Ascending aorta (tissue), 2 donors: Measurements from ENCODE around the gene ADGRG1. TPM values are rescaled to one million over a fixed set of nuclear protein-coding genes. Genes with fewer than 3 reads are reported as not detected.

Source experiments
- DNase-seq, 2 donors: peaks; one replicate each; pipeline ENCODE4 v3.0.0-alpha.2; 2019; ENCODE audit warnings: low spot score in 2 of 2
- H3K27ac ChIP-seq, 2 donors: fragments of 200-600 bp; sonication (generic); one replicate each; pipeline ENCODE4 v1.5.1; 2016 to 2017; ENCODE audit warnings: mild to moderate bottlenecking in 1 of 2
- H3K27me3 ChIP-seq: fragments of 200-600 bp; sonication (generic); one replicate; pipeline ENCODE4 v1.5.1; 2017
- H3K36me3 ChIP-seq, 2 donors: fragments of 200-600 bp; sonication (generic); one replicate each; pipeline ENCODE4 v1.5.1; 2016
- H3K4me1 ChIP-seq, 2 donors: fragments of 200-600 bp; sonication (generic); one replicate each; pipeline ENCODE4 v1.5.1; 2016 to 2017; ENCODE audit warnings: mild to moderate bottlenecking in 1 of 2
- H3K4me3 ChIP-seq, 2 donors: fragments of 200-600 bp; sonication (generic); one replicate each; pipeline ENCODE4 v1.5.1; 2016 to 2017; ENCODE audit warnings: mild to moderate bottlenecking in 1 of 2
- H3K9me3 ChIP-seq, 2 donors: fragments of 200-600 bp; sonication (generic); one replicate each; pipeline ENCODE4 v1.5.1; 2016
- intact Hi-C: fragments of 100-400 bp; cut with DNase I; formaldehyde crosslinking; loops from one replicate; pipeline ENCODE4 v1.15.1; 2023
- total RNA-seq: library from RNA; depleted of rRNA; stranded (reverse); fragments of >200 nt; gene quantifications from one replicate; pipeline ENCODE4 v1.1.0, GENCODE V29; 2016
- TF ChIP-seq, protein P1 (sequence below), 3 experiments: fragments of 200-600 bp in 2 of 3; fragments of 450-650 bp in 1 of 3; sonication (generic) in 2 of 3; IDR thresholded peaks; one replicate each; pipeline ENCODE4 v1.5.1; 2016 to 2019; ENCODE audit warnings: antibody characterized with exemption in 3 of 3, mild to moderate bottlenecking in 1 of 3, moderate library complexity in 1 of 3

The ADGRG1 gene
- total RNA-seq, 1 donor from 2014 or later, result 343 TPM

DNA sequence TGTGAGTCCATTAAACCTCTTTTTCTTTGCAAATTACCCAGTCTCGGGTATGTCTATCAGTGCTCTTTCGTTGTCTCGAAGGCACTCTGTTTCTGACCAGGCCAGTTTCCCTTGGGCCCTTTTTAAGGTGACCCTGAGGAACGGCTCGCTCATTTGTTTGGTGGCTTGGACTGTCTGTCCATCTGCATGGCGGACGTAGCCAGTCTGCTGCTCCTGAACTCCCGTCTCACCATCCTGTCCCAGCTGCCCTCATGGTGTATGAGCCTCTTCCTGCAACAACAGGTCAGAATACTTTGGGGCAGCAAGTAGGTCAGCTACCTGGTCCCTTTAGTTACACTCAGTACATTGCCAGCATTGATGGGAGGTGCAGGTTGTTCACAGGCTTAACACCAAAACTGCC, 85.2 kb downstream of the ADGRG1 start:
- intact Hi-C loops, result no loop called here
- TF ChIP-seq, protein P1, sequence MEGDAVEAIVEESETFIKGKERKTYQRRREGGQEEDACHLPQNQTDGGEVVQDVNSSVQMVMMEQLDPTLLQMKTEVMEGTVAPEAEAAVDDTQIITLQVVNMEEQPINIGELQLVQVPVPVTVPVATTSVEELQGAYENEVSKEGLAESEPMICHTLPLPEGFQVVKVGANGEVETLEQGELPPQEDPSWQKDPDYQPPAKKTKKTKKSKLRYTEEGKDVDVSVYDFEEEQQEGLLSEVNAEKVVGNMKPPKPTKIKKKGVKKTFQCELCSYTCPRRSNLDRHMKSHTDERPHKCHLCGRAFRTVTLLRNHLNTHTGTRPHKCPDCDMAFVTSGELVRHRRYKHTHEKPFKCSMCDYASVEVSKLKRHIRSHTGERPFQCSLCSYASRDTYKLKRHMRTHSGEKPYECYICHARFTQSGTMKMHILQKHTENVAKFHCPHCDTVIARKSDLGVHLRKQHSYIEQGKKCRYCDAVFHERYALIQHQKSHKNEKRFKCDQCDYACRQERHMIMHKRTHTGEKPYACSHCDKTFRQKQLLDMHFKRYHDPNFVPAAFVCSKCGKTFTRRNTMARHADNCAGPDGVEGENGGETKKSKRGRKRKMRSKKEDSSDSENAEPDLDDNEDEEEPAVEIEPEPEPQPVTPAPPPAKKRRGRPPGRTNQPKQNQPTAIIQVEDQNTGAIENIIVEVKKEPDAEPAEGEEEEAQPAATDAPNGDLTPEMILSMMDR (IDR thresholded peaks at IDR 0.05), result no peak
- no peaks in the 10 kb centered on the region for H3K4me1 ChIP-seq
- no peaks in the 10 kb centered on the region for H3K27me3 ChIP-seq
- DNase-seq, result peak in 1 of 2 donors; percentile 49
- no peaks in the 10 kb centered on the region for H3K36me3 ChIP-seq
- H3K27ac ChIP-seq, result no peak overlapping the region
- H3K9me3 ChIP-seq, result no peaks in the 10 kb centered on the region
- H3K4me3 ChIP-seq, result no peak overlapping the region

DNA sequence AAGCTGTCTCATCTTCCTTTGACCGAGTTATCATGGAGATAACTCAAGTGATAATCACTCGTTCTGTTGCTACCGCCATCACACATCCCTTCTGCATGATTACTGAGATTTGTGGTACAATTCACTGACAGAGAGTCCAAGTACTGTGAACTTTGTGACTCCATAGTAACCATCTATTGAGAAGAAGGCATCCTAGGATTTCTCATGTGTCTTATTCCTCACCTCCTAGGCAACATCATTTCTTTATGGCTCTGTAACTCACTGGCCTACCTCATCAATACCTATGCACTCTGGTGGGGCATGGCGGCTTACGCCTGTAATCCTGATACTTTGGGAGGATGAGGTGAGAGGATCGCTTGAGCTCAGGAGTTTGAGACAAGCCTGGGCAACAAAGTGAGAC, 85.6 kb downstream of the ADGRG1 start:
- intact Hi-C loops, result no loop called here
- H3K4me1 ChIP-seq, result no peaks in the 10 kb centered on the region
- H3K36me3 ChIP-seq, result no peaks in the 10 kb centered on the region
- no peaks in the 10 kb centered on the region for H3K9me3 ChIP-seq
- TF ChIP-seq, protein P1 (IDR thresholded peaks at IDR 0.05), result no peak
- no peaks in the 10 kb centered on the region for H3K27me3 ChIP-seq
- DNase-seq, result peak in 1 of 2 donors; percentile 15
- H3K27ac ChIP-seq, result no peak overlapping the region
- H3K4me3 ChIP-seq, result no peak overlapping the region

Other genes starting within 250 kb of the ADGRG1 start
- gene CCL17, start 223.9 kb upstream of the ADGRG1 start, total RNA-seq, result not detected
- 28.7 TPM for gene CIAPIN1, start 181.2 kb upstream of the ADGRG1 start, total RNA-seq
- 35.7 TPM for gene COQ9, start 181.2 kb upstream of the ADGRG1 start, total RNA-seq
- 110 TPM for gene POLR2C, start 166.0 kb upstream of the ADGRG1 start, total RNA-seq
- gene DOK4, start 142.1 kb upstream of the ADGRG1 start, total RNA-seq, result 40.2 TPM
- gene CCDC102A, start 92.1 kb upstream of the ADGRG1 start, total RNA-seq, result 13.7 TPM
- gene ADGRG5, start 86.0 kb upstream of the ADGRG1 start, total RNA-seq, result not detected
- gene ADGRG3, start 39.7 kb downstream of the ADGRG1 start, total RNA-seq, result not detected
- not detected for gene DRC7, start 66.2 kb downstream of the ADGRG1 start, total RNA-seq
- 35.3 TPM for gene KATNB1, start 107.1 kb downstream of the ADGRG1 start, total RNA-seq
- 54.9 TPM for gene KIFC3, start 173.9 kb downstream of the ADGRG1 start, total RNA-seq